Inferior parietal cortex (tissue), 1 donor: ENCODE data around the gene INTS15.
"Not testable (repeated sequence)": the region's sequence is repeated elsewhere in the genome, so short reads cannot be mapped to it uniquely, and the experiment has no call there.

Experiments
- DNase-seq: peaks from one replicate; pipeline ENCODE4 v3.0.0-alpha.2; 2016; ENCODE audit errors: extremely low spot score

Gene INTS15

GRCh38 chr7:6576867-6577368 lies 12.9 kb upstream of the INTS15 start:
- not testable (repeated sequence) for DNase-seq

- peak; percentile 87 for DNase-seq
Observed at GRCh38 chr7:6577369-6578113, 12.3 kb upstream of the INTS15 start, which contains the start of gene ZDHHC4. Gene ZDHHC4 (plus strand): TSS chr7:6577454. CDS start chr7:6580562, 3,108 bp downstream.

DNA sequence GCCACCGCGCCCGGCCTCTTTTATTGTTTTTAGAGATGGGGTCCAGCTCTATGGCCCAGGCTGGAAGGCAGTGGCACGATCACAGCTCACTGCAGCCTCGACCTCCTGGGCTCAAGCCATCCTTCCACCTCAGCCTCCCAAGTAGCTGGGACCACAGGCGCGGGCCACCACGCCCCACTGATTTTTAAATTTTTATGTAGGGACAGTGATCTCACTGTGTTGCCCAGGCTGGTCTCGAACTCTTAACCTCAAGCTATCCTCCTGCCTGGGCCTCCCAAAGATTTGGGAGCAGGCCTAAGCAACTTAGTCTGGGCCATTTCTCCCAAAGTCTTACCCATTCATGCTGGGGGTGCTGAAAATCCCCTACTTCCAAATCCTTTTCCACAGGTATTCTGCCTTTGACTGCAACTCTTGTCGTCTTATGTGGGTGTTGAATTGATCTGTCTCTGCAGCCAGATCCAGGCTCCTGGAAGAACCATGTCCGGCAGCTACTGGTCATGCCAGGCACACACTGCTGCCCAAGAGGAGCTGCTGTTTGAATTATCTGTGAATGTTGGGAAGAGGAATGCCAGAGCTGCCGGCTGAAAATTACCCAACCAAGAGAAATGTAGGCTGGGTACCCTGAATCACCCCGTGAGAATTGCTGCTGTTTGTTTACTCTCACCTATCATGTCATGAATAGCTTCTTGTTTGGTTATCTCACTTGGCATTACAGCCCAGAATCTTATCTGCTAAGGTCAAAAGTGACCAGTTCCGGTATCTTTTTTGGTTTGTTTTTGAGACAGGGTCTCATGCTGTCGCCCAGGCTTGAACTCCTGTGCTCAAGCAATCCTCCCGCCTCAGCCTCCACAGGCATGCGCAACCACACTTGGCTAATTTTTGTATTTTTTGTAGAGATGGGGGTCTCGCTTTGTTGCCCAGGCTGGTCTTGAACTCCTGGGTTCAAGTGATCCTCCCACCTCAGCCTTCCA lies 11.4 kb upstream of the INTS15 start:
- no peak for DNase-seq

GRCh38 chr7:6579446-6579845 lies 10.4 kb upstream of the INTS15 start:
- no peak for DNase-seq

DNA sequence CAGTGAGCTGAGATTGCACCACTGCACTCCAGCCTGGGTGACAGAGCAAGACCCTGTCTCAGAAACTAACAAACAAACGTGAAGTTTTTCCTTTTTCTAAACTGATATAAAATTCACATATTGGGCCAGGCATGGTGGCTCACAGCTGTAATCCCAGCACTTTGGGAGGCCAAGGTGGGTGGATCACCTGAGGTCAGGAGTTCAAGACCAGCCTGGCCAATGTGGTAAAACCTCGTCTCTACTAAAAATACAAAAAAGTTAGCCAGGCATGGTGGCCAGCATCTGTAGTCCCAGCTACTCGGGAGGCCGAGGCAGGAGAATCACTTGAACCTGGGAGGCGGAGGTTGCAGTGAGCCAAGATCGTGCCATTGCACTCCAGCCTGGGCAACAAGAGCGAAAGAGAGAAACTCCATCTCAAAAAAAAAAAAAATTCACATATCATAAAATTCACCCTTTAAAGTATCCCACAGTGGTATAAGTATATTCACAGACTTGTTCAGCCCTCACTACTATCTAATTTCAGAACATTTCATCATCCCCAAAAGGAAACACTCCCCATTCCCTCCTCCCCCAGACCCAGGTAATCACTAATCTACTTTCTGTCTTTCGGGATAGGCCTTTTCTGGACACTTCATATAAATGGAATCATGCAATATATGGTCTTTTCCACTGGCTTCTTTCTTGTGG lies 3.9 kb upstream of the INTS15 start:
- DNase-seq, result not testable (repeated sequence)

DNA sequence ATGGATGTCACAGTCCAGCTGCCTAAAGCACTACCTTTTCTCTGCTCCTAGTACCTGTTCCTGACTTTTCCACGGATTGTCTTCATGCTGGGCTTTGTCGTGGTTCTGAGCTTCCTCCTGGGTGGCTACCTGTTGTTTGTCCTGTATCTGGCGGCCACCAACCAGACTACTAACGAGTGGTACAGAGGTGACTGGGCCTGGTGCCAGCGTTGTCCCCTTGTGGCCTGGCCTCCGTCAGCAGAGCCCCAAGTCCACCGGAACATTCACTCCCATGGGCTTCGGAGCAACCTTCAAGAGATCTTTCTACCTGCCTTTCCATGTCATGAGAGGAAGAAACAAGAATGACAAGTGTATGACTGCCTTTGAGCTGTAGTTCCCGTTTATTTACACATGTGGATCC lies 1.3 kb upstream of the INTS15 start:
- DNase-seq, result no peak

GRCh38 chr7:6589151-6589828 lies 531 bp upstream of the INTS15 start:
- no peak for DNase-seq

DNA sequence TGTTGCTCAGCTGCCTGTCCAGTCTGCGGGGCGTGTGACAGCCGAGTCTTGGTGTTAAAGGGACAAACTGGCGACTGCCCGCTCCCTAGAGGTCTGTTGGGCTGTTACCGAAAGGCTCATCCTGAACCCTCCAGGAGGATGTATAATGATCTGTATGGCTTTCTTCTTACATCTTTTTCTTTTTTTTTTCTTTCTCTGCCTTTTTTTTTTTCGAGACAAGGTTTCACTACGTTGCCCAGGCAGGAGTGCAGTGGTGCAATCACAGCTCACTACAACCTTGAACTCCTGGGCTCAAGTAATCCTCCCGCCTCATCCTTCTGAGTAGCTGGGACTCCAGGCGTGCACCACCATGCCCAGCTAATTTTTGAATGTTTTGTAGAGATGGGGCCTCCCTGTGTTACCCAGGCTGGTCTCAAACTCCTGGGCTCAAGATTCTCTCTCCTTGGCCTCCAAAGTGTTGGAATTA lies 857 bp downstream of the INTS15 start:
- DNase-seq, result no peak

- DNase-seq, result no peak
Observed at GRCh38 chr7:6600093-6600492, 10.3 kb downstream of the INTS15 start.

DNA sequence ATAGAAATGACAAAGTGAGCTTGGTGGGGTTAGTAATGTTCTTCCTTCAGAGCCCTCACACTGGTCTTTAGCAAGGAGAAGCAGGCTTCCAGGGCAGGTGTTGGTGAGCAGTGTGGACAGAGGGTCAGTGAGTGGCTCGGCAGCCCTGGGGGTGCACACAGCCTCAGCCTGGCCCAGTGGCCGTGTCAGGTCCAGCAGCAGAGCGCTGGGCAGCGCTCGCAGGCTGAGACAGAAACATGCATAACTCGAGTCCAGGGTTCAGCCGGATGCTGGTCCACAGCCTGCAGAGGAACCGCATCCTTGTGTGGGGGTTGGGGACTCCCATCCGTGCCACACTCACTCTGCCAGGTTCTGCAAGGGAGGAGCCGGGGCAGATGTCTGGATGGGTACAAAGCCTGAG lies 14.6 kb downstream of the INTS15 start:
- DNase-seq, result no peak

DNA sequence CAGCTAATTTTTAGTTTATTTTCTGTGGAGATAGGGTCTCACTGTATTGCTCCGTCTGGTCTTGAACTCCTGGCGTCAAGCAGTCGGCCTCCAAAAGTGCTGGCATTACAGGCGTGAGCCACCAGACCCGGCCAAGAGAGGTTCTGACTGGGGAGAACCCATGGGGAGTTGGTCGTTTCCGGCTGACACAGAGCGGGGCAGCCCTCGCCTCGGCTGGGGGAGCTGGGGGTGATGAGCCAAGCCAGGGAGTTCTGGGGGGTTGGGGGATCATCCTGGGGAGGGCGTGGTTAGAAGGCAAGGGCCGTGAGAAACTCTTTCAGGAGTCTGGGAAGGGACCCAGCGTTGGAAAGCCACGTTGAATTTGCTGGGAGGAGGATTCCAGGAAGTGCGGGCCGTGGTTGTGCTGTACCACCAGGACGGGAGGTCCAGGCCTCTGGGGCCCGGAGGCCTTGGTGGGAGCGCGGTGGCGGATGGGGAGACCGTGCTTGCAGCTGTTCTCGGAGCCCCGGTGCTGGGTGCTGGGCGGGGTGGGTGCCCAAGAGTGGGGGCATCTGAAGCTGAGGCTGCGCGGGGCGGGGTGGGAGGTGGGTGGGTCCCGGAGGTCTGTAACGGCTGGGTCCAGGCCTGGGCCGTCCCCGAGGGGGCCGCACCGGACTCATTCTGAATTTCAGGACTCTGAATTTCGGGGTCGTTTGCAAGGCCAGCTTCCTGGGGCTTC lies 17.2 kb downstream of the INTS15 start:
- DNase-seq, result no peak

- no peak for DNase-seq
Observed at GRCh38 chr7:6607651-6608051, 17.8 kb downstream of the INTS15 start.

GRCh38 chr7:6608081-6608480 lies 18.3 kb downstream of the INTS15 start:
- DNase-seq, result no peak

- no peak for DNase-seq
Observed at GRCh38 chr7:6608794-6609193, 19.0 kb downstream of the INTS15 start.

DNA sequence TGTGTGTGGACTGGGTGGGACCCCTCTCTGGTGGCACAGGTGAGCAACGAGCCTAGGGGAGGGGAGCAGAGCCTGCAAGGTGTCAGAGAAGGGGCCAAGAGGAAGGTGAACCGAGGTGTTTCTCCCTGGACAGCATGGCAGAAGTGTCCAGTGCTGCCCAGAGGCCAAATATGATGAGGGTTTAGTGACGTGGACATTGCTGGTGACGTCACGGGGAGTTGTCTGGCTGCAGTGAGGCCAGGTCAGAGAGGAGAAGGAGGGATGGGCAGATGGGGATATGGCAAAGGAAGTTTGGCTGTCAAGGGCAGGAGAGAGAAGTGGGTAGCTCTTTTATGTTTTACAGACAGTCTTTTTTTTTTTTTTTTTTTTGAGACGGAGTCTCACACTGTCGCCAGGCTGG lies 23.0 kb downstream of the INTS15 start:
- no peak for DNase-seq

DNA sequence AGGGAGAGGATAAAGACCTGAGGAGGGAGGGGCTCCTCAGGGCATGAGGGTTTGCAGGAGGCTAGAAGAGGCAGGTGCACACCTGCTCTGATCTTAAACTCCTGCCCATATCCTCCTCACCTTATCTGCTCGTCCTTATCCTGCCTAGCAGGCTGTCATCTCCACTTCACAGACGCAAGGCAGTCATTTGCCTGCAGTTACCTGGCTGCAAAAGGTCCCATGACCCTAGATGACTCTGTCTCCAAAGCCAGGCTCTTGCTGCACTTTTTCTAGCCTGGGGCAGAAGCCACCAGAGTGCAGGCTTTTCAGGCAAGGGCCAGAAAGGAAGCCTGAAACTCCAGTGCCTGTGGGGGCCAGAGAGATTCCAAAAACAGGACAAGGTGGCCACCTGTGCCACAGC lies 23.9 kb downstream of the INTS15 start:
- DNase-seq, result no peak

GRCh38 chr7:6614953-6615722 lies 25.3 kb downstream of the INTS15 start, which contains the start of gene ZNF853:
Gene ZNF853 (plus strand): TSS chr7:6615610. CDS start chr7:6616175, 565 bp downstream.
- DNase-seq, result no peak

- DNase-seq, result no peak
Observed at GRCh38 chr7:6615723-6616555, 26.1 kb downstream of the INTS15 start.
